Activated CD4-positive, alpha-beta T cell treated with anti-CD3 and anti-CD28 coated beads, Interleukin-2, amount 10 ng/mL, durations not matched to agents 7 days and 5 days (primary cell): Measurements from ENCODE around the gene RAB25. TPM values are rescaled to one million over a fixed set of nuclear protein-coding genes. Genes with fewer than 3 reads are reported as not detected.
"Not testable (repeated sequence)": the region's sequence is repeated elsewhere in the genome, so short reads cannot be mapped to it uniquely, and the experiment has no call there.

Experiments
- CTCF ChIA-PET: fragments of 350-600 bp; sonication (Branson Sonifier 250); formaldehyde crosslinking; loops from one replicate; lab custom pipeline; 2021; ENCODE audit warnings: antibody characterized with exemption; lab: Charles Lee
- POLR2A ChIA-PET: fragments of 350-600 bp; sonication (Branson Sonifier 250); formaldehyde crosslinking; loops from one replicate; lab custom pipeline; 2021; ENCODE audit warnings: antibody characterized with exemption; lab: Charles Lee
- DNase-seq: peaks from one replicate; pipeline ENCODE4 v3.0.0-alpha.2; 2020
- H3K27ac Mint-ChIP-seq: one replicate; pipeline ENCODE4 v1.8.0; 2021; ENCODE audit warnings: mild to moderate bottlenecking, moderate library complexity, mixed read lengths
- H3K27me3 Mint-ChIP-seq: one replicate; pipeline ENCODE4 v1.8.0; 2021; ENCODE audit warnings: mixed read lengths
- H3K36me3 Mint-ChIP-seq: one replicate; pipeline ENCODE4 v1.8.0; 2021; ENCODE audit warnings: low read depth, mixed read lengths
- H3K4me1 Mint-ChIP-seq: one replicate; pipeline ENCODE4 v1.8.0; 2021; ENCODE audit warnings: mixed read lengths
- H3K4me3 Mint-ChIP-seq: one replicate; pipeline ENCODE4 v1.8.0; 2021; ENCODE audit warnings: mild to moderate bottlenecking, moderate library complexity, mixed read lengths
- H3K9me3 Mint-ChIP-seq: one replicate; pipeline ENCODE4 v1.8.0; 2021; ENCODE audit warnings: mixed read lengths
- total RNA-seq, 2 experiments: library from RNA; stranded (reverse); gene quantifications; one replicate each; pipeline ENCODE4 v1.2.3, GENCODE V29; 2021

The RAB25 gene
- total RNA-seq, 2 experiments from 2014 or later = 0.50 TPM; not detected in 1

- peaks cover 3% of the 10 kb centered on the region for H3K36me3 Mint-ChIP-seq
- H3K27me3 Mint-ChIP-seq = no peaks in the 10 kb centered on the region
- ChIA-PET POLR2A (no interaction called here), CTCF (interaction anchor here (0.7 kb wide), 1 partner anchor 37 kb away, joined by 3 read pairs; no protein-coding TSS in a partner anchor)
- H3K4me1 Mint-ChIP-seq = peaks cover 18% of the 10 kb centered on the region
- H3K4me3 Mint-ChIP-seq = no peak overlapping the region
- no peak for DNase-seq
- H3K9me3 Mint-ChIP-seq = no peaks in the 10 kb centered on the region
- no peak overlapping the region for H3K27ac Mint-ChIP-seq
Observed at GRCh38 chr1:156062189-156062588, 1.2 kb downstream of the RAB25 start.

- no peak for DNase-seq
- Mint-ChIP-seq H3K27me3 (no peaks in the 10 kb centered on the region), H3K27ac (no peak overlapping the region), H3K4me3 (no peak overlapping the region), H3K9me3 (no peaks in the 10 kb centered on the region), H3K36me3 (no peaks in the 10 kb centered on the region), H3K4me1 (peaks cover 16% of the 10 kb centered on the region)
- CTCF ChIA-PET = interaction anchor here (0.7 to 1.6 kb wide), 4 partner anchors 8 to 26 kb away, joined by 3 to 5 read pairs (median 3); no protein-coding TSS in a partner anchor
- POLR2A ChIA-PET = no interaction called here
Observed at GRCh38 chr1:156063997-156064285, 3.0 kb downstream of the RAB25 start.

GRCh38 chr1:156064615-156065014 is 3.7 kb downstream of the RAB25 start:
- Mint-ChIP-seq H3K9me3 (no peaks in the 10 kb centered on the region), H3K27me3 (no peaks in the 10 kb centered on the region), H3K36me3 (no peaks in the 10 kb centered on the region), H3K27ac (no peak overlapping the region), H3K4me1 (peaks cover 16% of the 10 kb centered on the region), H3K4me3 (no peak overlapping the region)
- POLR2A ChIA-PET = no interaction called here
- CTCF ChIA-PET = interaction anchor here (0.9 to 3.1 kb wide), 7 partner anchors 9 to 75 kb away, joined by 3 to 12 read pairs (median 3); no protein-coding TSS in a partner anchor
- DNase-seq = no peak

GRCh38 chr1:156065212-156065611 is 4.3 kb downstream of the RAB25 start:
- Mint-ChIP-seq H3K4me1 (peaks cover 16% of the 10 kb centered on the region), H3K27ac (no peak overlapping the region), H3K9me3 (no peaks in the 10 kb centered on the region), H3K4me3 (no peak overlapping the region), H3K36me3 (no peaks in the 10 kb centered on the region), H3K27me3 (no peaks in the 10 kb centered on the region)
- POLR2A ChIA-PET = no interaction called here
- CTCF ChIA-PET = interaction anchor here (0.9 to 3.1 kb wide), 12 partner anchors 13 to 76 kb away, joined by 3 to 12 read pairs (median 4); no protein-coding TSS in a partner anchor
- no peak for DNase-seq

- Mint-ChIP-seq H3K27ac (no peak overlapping the region), H3K27me3 (no peaks in the 10 kb centered on the region), H3K4me1 (peaks cover 16% of the 10 kb centered on the region), H3K36me3 (no peaks in the 10 kb centered on the region), H3K4me3 (no peak overlapping the region), H3K9me3 (no peaks in the 10 kb centered on the region)
- ChIA-PET CTCF (interaction anchor here (0.5 to 3.1 kb wide), 39 partner anchors 9 to 893 kb away, joined by 3 to 14 read pairs (median 4); partner anchors contain the start of genes KHDC4, KRTCAP2 and SMG5), POLR2A (no interaction called here)
- DNase-seq = no peak
Observed at GRCh38 chr1:156065871-156066270, 4.9 kb downstream of the RAB25 start.

- Mint-ChIP-seq H3K27me3 (peaks cover 2% of the 10 kb centered on the region), H3K36me3 (no peaks in the 10 kb centered on the region), H3K9me3 (no peaks in the 10 kb centered on the region), H3K27ac (no peak overlapping the region), H3K4me1 (peaks cover 16% of the 10 kb centered on the region), H3K4me3 (no peak overlapping the region)
- ChIA-PET CTCF (interaction anchor here (0.6 to 3.1 kb wide), 16 partner anchors 8 to 259 kb away, joined by 3 to 14 read pairs (median 4); partner anchors contain the start of gene KHDC4), POLR2A (no interaction called here)
- DNase-seq = no peak
Observed at GRCh38 chr1:156067262-156067661, 6.3 kb downstream of the RAB25 start.

GRCh38 chr1:156069490-156070455 is 8.8 kb downstream of the RAB25 start:
- Mint-ChIP-seq H3K27me3 (peaks cover 4% of the 10 kb centered on the region), H3K4me1 (peaks cover 16% of the 10 kb centered on the region), H3K27ac (no peak overlapping the region), H3K4me3 (no peak overlapping the region), H3K36me3 (no peaks in the 10 kb centered on the region), H3K9me3 (no peaks in the 10 kb centered on the region)
- ChIA-PET POLR2A (no interaction called here), CTCF (interaction anchor here (0.9 to 1.0 kb wide), 2 partner anchors 11 to 60 kb away, joined by 3 read pairs; no protein-coding TSS in a partner anchor)
- DNase-seq = no peak

GRCh38 chr1:156070548-156070947 is 9.6 kb downstream of the RAB25 start:
- no peak for DNase-seq
- Mint-ChIP-seq H3K36me3 (no peaks in the 10 kb centered on the region), H3K27me3 (peaks cover 8% of the 10 kb centered on the region), H3K4me1 (peaks cover 13% of the 10 kb centered on the region), H3K27ac (no peak overlapping the region), H3K9me3 (no peaks in the 10 kb centered on the region), H3K4me3 (no peak overlapping the region)
- POLR2A ChIA-PET = no interaction called here
- CTCF ChIA-PET = no interaction called here

GRCh38 chr1:156071332-156071816 is 10.4 kb downstream of the RAB25 start:
- H3K4me1 Mint-ChIP-seq, H3K4me3 Mint-ChIP-seq, H3K9me3 Mint-ChIP-seq, DNase-seq, POLR2A ChIA-PET, H3K36me3 Mint-ChIP-seq: not testable (repeated sequence)
- peaks cover 11% of the 10 kb centered on the region for H3K27me3 Mint-ChIP-seq
- H3K27ac Mint-ChIP-seq = peak overlapping the region; percentile 58
- CTCF ChIA-PET = interaction anchor here (0.7 to 1.4 kb wide), 2 partner anchors 22 to 58 kb away, joined by 3 read pairs; no protein-coding TSS in a partner anchor

- no peaks in the 10 kb centered on the region for H3K9me3 Mint-ChIP-seq
- no peaks in the 10 kb centered on the region for H3K36me3 Mint-ChIP-seq
- no peak for DNase-seq
- H3K27ac Mint-ChIP-seq = no peak overlapping the region
- ChIA-PET CTCF (interaction anchor here (1.4 kb wide), 1 partner anchor 58 kb away, joined by 3 read pairs; no protein-coding TSS in a partner anchor), POLR2A (no interaction called here)
- H3K27me3 Mint-ChIP-seq = peaks cover 11% of the 10 kb centered on the region
- peaks cover 3% of the 10 kb centered on the region for H3K4me1 Mint-ChIP-seq
- no peak overlapping the region for H3K4me3 Mint-ChIP-seq
Observed at GRCh38 chr1:156072251-156072650, 11.3 kb downstream of the RAB25 start.

- no peaks in the 10 kb centered on the region for H3K9me3 Mint-ChIP-seq
- H3K4me3 Mint-ChIP-seq = no peak overlapping the region
- ChIA-PET CTCF (interaction anchor here (0.5 to 1.0 kb wide), 6 partner anchors 10 to 199 kb away, joined by 3 to 5 read pairs (median 3); no protein-coding TSS in a partner anchor), POLR2A (no interaction called here)
- peaks cover 17% of the 10 kb centered on the region for H3K27me3 Mint-ChIP-seq
- peaks cover 3% of the 10 kb centered on the region for H3K4me1 Mint-ChIP-seq
- no peak overlapping the region for H3K27ac Mint-ChIP-seq
- H3K36me3 Mint-ChIP-seq = no peaks in the 10 kb centered on the region
- DNase-seq = no peak
Observed at GRCh38 chr1:156073110-156073687, 12.2 kb downstream of the RAB25 start.

- peaks cover 3% of the 10 kb centered on the region for H3K4me1 Mint-ChIP-seq
- POLR2A ChIA-PET = no interaction called here
- H3K36me3 Mint-ChIP-seq = no peaks in the 10 kb centered on the region
- CTCF ChIA-PET = interaction anchor here (0.6 to 1.0 kb wide), 5 partner anchors 10 to 198 kb away, joined by 3 to 5 read pairs (median 3); no protein-coding TSS in a partner anchor
- H3K9me3 Mint-ChIP-seq = no peaks in the 10 kb centered on the region
- H3K27ac Mint-ChIP-seq = no peak overlapping the region
- peaks cover 19% of the 10 kb centered on the region for H3K27me3 Mint-ChIP-seq
- no peak for DNase-seq
- H3K4me3 Mint-ChIP-seq = no peak overlapping the region
Observed at GRCh38 chr1:156073740-156074139, 12.8 kb downstream of the RAB25 start.
